Activated effector memory CD4-positive, alpha-beta T cell treated with anti-CD3 and anti-CD28 coated beads, Interleukin-2, amount 50 U/mL, for 16 hours (primary cell): ENCODE measurements around the gene GPRIN3.
"Not testable (repeated sequence)": the region's sequence is repeated elsewhere in the genome, so short reads cannot be mapped to it uniquely, and the experiment has no call there.

Experiments
- DNase-seq: peaks from one replicate; pipeline ENCODE4 v3.0.0-alpha.2; 2020

GPRIN3 gene

GRCh38 chr4:89309154-89309553 lies 1.6 kb upstream of the GPRIN3 start:
- DNase-seq = not testable (repeated sequence)

GRCh38 chr4:89308161-89308500 lies 531 bp upstream of the GPRIN3 start:
- DNase-seq = no peak

- DNase-seq = no peak
Measured at GRCh38 chr4:89307178-89307445, 488 bp downstream of the GPRIN3 start.

- no peak for DNase-seq
Measured at GRCh38 chr4:89306486-89307177, 968 bp downstream of the GPRIN3 start.

GRCh38 chr4:89305712-89306437 lies 1.7 kb downstream of the GPRIN3 start:
- DNase-seq = no peak

- no peak for DNase-seq
Measured at GRCh38 chr4:89305028-89305427, 2.6 kb downstream of the GPRIN3 start.

- DNase-seq = no peak
Measured at GRCh38 chr4:89303814-89304388, 3.7 kb downstream of the GPRIN3 start.

- peak; percentile 85 for DNase-seq
Measured at GRCh38 chr4:89303177-89303576, 4.4 kb downstream of the GPRIN3 start.

- no peak for DNase-seq
Measured at GRCh38 chr4:89301902-89302301, 5.7 kb downstream of the GPRIN3 start.

- DNase-seq = no peak
Measured at GRCh38 chr4:89301003-89301402, 6.6 kb downstream of the GPRIN3 start.

GRCh38 chr4:89300499-89300898 lies 7.1 kb downstream of the GPRIN3 start:
- DNase-seq = no peak

GRCh38 chr4:89300060-89300459 lies 7.5 kb downstream of the GPRIN3 start:
- no peak for DNase-seq

- no peak for DNase-seq
Measured at GRCh38 chr4:89299153-89299791, 8.3 kb downstream of the GPRIN3 start.

GRCh38 chr4:89298788-89299152 lies 8.8 kb downstream of the GPRIN3 start:
- no peak for DNase-seq

- peak; percentile 81 for DNase-seq
Measured at GRCh38 chr4:89298155-89298554, 9.4 kb downstream of the GPRIN3 start.

- DNase-seq = no peak
Measured at GRCh38 chr4:89296896-89297295, 10.7 kb downstream of the GPRIN3 start.

GRCh38 chr4:89296399-89296798 lies 11.2 kb downstream of the GPRIN3 start:
- no peak for DNase-seq

GRCh38 chr4:89295415-89295927 lies 12.1 kb downstream of the GPRIN3 start:
- DNase-seq = no peak

- no peak for DNase-seq
Measured at GRCh38 chr4:89294573-89295269, 12.9 kb downstream of the GPRIN3 start.

GRCh38 chr4:89293299-89293698 lies 14.3 kb downstream of the GPRIN3 start:
- DNase-seq = no peak

- no peak for DNase-seq
Measured at GRCh38 chr4:89290727-89291516, 16.7 kb downstream of the GPRIN3 start.

GRCh38 chr4:89289312-89289711 lies 18.3 kb downstream of the GPRIN3 start:
- no peak for DNase-seq

GRCh38 chr4:89288430-89288829 lies 19.2 kb downstream of the GPRIN3 start:
- DNase-seq = no peak
